Measurements from ENCODE around the gene CECR2.
"Not testable (repeated sequence)": the region's sequence is repeated elsewhere in the genome, so short reads cannot be mapped to it uniquely, and the experiment has no call there.

CECR2 gene

GRCh38 chr22:17471886-17472535 is 102.8 kb downstream of the CECR2 start:
- no peak for DNase-seq

DNA sequence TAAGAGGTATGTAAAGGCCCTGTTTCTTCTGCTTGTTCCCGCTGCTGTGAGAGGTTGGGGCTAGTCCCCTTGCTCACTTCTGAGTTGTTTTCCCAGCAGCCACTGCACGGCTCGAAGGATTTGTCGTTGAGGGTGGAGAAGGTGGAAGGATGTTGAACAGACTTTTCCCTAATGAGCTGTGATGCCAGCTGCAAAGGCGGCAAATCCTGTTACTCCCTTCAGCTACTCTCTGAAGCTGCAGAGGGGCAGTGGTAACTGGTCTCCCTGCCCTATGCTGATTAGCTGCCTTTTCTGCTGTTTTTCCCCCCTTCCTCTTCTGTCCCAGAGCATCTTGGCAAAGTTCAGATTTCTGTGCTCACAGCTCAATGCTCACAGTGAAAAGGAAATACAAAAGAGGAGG is 103.7 kb downstream of the CECR2 start:
- no peak for DNase-seq

- DNase-seq = no peak
Observed at GRCh38 chr22:17475318-17476230, 106.3 kb downstream of the CECR2 start.

DNA sequence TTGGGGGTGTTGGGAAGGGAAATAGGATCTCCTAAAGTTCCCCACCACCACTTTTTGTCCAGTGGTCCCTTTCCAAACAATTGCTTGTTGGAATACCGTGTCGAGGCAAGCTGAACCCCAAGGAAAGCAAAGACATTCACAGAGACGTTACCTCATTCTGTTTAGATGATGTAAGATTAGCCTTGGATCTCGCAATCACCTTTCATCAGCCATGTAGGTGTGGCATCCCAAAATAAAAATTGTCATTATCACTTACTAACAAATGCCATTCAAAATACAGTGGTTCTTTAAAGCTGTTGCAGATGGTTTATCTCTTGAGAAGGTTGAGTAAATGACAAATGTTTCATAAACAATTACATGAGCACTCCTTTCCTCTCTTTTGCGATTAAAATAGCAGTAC is 107.6 kb downstream of the CECR2 start:
- no peak for DNase-seq

GRCh38 chr22:17477391-17477833 is 108.2 kb downstream of the CECR2 start:
- no peak for DNase-seq

GRCh38 chr22:17479135-17479534 is 109.9 kb downstream of the CECR2 start:
- DNase-seq = no peak

DNA sequence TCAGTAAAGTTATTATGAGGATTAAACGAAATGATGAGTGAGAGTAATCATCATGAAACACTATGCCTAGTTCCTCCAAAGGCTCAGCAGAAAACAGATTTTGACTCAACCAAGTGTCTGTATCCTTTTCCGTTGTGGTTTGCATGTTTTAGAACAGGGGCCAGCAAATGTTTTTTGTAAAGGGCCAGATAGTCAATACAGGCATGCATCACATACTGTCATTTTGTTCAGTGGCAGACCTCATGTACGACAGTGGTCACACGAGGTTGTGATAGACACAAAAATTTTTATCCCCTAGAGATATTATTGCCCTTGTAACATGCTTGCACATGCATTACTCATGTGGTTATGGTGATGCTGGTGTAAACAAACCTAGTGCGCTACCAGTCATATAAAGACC is 112.2 kb downstream of the CECR2 start:
- no peak for DNase-seq

DNA sequence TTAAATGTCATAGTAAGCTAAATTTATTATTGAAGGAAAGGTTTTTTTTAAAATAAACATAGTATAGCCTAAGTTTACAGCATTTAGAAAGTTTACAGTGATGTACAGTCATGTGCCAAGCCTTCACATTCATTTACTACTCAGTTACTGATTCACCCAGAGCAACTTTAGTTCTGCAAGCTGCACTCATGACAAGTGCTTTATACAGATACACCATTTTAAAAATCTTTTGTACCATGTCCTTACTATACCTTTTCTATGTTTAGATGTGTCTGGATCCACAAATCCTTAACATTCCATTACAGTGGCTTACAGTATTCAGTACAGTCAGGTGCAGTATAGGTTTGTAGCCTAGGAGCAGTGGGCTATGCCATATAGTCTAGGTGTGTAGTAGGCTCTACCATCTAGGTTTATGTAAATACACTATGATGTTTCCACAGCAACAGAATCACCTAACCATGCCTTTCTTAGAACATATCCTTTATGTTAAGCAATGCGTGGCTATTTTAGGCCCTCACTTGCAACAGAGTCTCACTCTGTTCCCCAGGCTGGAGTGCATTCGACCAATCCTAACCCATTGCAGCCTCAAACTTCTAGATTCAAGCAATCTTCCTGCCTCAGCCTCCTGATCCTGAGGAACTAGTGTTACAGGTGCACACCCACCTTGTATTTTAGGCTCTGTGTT is 114.6 kb downstream of the CECR2 start:
- no peak for DNase-seq

GRCh38 chr22:17484608-17485007 is 115.3 kb downstream of the CECR2 start:
- no peak for DNase-seq

DNA sequence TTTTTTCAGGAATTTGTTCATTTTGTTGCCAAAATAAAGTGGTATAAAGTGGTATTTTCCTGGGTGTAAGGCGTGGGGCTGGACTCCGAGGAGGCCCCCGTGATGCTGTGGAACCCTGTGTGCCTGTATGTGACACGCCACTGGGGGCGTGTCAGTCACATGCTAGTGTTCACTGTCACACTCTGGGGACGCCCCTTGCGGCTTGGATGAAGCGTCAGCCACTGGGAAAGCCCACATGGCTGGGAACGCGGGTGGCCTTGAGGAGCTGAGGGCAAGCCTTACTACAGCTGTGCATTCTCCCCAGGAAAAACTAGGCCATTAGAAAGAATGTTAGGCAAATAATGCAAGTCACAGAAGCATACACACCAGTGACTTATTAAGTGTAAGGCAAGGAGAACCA is 117.1 kb downstream of the CECR2 start:
- DNase-seq = no peak

GRCh38 chr22:17486719-17487118 is 117.5 kb downstream of the CECR2 start:
- no peak for DNase-seq

DNA sequence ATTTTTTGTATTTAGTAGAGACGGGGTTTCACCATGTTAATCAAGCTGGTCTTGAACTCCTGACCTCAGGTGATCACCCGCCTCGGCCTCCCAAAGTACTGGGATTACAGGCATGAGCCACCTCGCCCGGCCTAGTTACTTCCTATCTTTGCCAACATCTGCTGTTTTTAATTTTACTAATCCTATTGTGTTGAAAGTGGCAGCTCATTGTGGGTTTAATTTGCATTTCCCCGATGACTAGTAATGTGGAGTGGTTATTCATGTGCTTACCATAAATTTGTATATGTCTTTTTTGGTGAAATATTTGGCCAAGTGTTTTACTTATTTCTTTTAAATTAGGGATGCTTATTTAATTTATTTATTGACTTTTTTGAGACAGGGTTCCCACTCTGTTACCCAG is 119.8 kb downstream of the CECR2 start:
- no peak for DNase-seq

- DNase-seq = no peak
Observed at GRCh38 chr22:17491090-17491640, 121.9 kb downstream of the CECR2 start.

- DNase-seq = no peak
Observed at GRCh38 chr22:17492247-17492646, 123.0 kb downstream of the CECR2 start.

DNA sequence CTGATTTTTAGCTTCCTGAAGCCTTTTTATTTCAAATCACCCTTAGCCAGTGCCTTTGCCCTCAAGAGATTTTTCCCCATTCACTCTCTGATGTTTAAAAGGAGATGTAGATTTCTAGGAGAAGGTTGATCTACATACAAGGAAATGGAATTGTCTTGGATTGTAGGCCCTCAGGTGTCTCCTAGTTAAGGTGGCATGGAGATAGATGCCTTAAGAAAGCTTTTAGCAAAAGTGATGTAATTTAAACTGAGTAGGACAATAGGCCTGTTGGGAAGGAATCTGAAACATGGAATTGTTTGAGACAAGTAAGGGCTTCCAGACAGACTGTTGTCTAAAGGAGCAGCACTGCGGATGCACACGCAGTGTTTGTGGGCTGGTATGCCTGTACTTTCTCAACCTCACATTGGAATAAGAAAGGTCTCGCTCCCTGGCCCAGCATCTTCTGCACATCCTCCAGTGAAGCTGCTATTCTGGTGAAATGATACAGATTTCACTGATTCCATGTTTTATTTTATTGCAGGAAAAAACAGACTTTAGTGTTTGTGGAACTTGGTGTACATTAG is 124.2 kb downstream of the CECR2 start:
- no peak for DNase-seq

GRCh38 chr22:17496841-17497240 is 127.6 kb downstream of the CECR2 start:
- DNase-seq = no peak

GRCh38 chr22:17501679-17502285 is 132.5 kb downstream of the CECR2 start:
- no peak for DNase-seq

GRCh38 chr22:17508110-17508509 is 138.8 kb downstream of the CECR2 start:
- no peak for DNase-seq

DNA sequence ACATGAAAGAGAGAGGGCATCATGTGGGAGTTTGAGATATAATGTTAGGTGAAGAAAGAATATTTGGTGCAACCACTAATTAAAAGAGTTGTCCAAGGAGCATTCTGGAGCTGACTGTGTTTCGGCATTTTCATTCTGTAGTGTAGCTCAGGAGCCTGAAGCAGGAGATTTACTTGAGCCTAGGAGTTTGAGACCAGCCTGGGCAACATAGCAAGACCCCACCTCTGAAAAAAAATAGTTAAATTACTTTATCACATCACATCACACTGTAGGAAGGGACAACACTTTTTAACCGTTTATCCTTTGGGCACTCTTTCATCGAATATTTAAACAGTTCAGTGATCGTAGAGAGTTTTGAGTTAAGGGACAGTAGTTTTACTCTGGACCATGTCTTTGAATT is 143.7 kb downstream of the CECR2 start:
- DNase-seq = no peak

GRCh38 chr22:17513612-17514011 is 144.4 kb downstream of the CECR2 start:
- DNase-seq = no peak

DNA sequence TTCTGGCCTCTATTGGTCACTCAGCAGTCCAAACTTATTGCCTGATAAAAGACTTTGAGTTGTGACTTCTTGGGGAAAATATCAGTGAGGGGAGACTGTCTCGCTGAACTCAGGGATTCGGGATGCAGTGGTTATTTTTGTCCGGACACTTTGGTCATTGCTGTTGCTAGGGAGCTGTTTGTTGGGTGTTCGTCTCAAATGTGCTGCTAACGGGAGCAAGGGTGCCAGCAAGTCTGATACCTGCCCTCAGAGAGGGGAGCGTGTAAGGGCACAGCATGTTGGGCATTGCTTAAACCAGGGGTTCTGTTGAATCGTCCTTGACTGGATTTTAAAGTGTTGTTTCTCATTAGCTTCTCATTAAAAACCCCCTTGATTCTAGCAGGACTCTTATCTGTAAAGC is 144.8 kb downstream of the CECR2 start:
- no peak for DNase-seq

DNA sequence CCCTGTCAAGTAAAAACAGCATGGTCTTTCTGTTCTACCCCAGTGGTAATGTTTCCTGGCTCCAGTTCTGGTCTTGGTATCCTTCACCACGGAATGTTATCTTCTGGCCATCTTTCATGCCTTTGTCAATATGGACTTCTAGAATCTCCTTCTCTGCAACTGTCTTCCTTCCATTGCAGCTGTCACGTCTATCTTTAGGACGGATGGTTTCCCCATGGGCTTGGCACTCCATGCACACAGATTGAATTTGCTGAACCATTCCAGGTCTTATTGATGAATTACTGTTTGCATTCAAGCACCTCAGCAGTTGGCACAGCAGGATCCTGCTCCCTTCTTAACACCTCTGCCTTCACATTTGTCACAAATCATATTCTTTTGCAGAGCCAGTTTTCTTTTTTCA is 149.1 kb downstream of the CECR2 start:
- no peak for DNase-seq

GRCh38 chr22:17521971-17522370 is 152.7 kb downstream of the CECR2 start:
- not testable (repeated sequence) for DNase-seq
